ENCODE data around the gene SMIM12. TPM values are rescaled to one million over a fixed set of nuclear protein-coding genes. Genes with fewer than 3 reads are reported as not detected.
A peak's percentile ranks its signal among the peaks of the same experiment; 100 is the strongest.

Gene SMIM12
- total RNA-seq, 1 donor from 2014 or later, result 23.2 TPM

DNA sequence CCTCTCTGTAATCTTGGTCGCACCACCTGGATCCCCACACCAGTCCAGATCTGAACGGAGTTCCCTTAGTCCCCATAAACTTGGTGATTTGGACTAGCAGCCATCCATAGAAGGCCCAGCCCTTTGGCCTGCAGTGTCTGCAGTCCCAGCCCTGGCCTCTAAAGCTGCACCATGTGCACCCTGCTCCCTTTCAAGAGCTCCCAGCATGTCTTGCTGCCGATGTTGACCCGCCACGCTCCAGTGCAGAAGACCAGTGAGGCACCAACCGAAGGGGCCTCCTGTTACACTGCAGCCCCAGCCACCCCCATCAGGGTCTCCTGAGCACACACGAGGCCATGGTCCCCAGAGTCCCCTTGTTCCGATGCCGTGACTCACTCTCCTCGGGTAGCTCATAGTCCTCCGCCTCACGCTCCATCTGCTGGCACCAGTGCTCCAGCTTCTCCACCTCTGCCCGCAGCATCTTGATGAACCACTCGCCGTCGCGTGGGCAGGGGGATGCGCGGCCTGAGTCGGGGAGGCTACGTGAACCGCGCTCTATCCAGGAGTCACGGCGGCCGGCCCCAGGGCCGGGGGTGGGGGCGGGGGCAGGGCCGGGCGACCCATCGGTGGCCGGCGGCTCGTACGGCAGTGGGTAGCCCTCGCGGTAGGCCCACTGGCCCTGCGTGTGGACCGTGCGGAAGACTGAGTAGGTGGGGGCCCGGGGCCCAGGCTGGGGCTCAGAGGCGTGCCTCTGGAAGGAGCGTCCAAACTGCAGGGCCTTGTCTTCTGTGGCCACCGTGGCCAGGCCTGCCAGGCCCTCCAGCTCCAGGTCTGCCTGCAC is 8.9 kb upstream of the SMIM12 start:
- Histone ChIP-seq H3K36me3 (no peaks in the 10 kb centered on the region), H3K27ac (no peak overlapping the region), H3K4me3 (no peak overlapping the region), H3K4me1 (peaks cover 3 to 8% of the 10 kb centered on the region in 2 donors), H3K27me3 (no peaks in the 10 kb centered on the region), H3K9me3 (no peaks in the 10 kb centered on the region)
- DNase-seq (ENCODE audit: low spot score in 2 of 2), result no peak
- intact Hi-C loops (cut with DNase I), result no loop called here
- TF ChIP-seq, protein P1, sequence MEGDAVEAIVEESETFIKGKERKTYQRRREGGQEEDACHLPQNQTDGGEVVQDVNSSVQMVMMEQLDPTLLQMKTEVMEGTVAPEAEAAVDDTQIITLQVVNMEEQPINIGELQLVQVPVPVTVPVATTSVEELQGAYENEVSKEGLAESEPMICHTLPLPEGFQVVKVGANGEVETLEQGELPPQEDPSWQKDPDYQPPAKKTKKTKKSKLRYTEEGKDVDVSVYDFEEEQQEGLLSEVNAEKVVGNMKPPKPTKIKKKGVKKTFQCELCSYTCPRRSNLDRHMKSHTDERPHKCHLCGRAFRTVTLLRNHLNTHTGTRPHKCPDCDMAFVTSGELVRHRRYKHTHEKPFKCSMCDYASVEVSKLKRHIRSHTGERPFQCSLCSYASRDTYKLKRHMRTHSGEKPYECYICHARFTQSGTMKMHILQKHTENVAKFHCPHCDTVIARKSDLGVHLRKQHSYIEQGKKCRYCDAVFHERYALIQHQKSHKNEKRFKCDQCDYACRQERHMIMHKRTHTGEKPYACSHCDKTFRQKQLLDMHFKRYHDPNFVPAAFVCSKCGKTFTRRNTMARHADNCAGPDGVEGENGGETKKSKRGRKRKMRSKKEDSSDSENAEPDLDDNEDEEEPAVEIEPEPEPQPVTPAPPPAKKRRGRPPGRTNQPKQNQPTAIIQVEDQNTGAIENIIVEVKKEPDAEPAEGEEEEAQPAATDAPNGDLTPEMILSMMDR (IDR thresholded peaks at IDR 0.05), result no peak

DNA sequence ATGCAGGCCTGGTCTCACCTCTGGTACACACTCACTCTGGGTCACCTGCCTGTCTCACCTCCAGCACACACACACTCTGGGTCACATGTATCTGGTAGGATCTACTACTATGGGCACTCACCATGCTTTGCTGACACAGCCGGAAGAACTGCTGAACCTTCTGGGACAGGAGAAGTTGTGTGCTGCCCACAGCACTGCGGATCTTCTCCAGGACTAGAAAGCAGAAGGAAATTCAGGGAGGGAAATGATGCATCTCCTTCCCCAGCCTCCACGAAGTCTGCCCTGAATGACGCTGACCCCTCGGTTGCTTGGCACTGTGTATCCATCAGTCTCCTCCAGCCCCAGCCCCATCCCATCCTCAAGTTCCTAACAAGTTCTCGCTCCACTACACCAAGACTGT is 7.9 kb upstream of the SMIM12 start:
- DNase-seq (ENCODE audit: low spot score in 2 of 2), result no peak
- intact Hi-C loops (cut with DNase I), result no loop called here
- Histone ChIP-seq H3K27ac (no peak overlapping the region), H3K4me1 (peaks cover 3 to 8% of the 10 kb centered on the region in 2 donors), H3K4me3 (no peak overlapping the region), H3K36me3 (no peaks in the 10 kb centered on the region), H3K9me3 (no peaks in the 10 kb centered on the region), H3K27me3 (no peaks in the 10 kb centered on the region)
- TF ChIP-seq, protein P1 (IDR thresholded peaks at IDR 0.05), result no peak

DNA sequence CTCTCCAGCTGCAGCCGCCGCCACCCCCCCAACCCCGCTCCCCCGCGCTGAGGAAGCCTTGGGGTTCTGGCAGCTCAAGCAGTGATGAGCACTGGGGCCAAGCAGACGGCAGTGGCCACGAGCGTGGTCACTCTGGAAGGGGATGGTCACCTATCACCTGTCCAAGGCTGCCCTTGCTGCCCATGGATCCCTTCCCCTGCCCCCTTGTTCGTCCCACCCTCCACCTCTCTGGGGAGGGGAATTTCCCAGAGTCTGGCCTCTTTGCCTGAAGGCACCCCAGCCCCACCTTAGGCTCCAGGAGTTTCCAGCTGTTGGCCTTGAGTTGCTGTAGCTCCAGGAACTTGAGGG is 7.2 kb upstream of the SMIM12 start:
- no peaks in the 10 kb centered on the region for H3K36me3 ChIP-seq
- H3K9me3 ChIP-seq, result no peaks in the 10 kb centered on the region
- H3K27me3 ChIP-seq, result no peaks in the 10 kb centered on the region
- H3K27ac ChIP-seq, result peak overlapping the region; percentile 54 to 74
- peaks cover 3 to 8% of the 10 kb centered on the region in 2 donors for H3K4me1 ChIP-seq
- no peak for DNase-seq (ENCODE audit: low spot score in 2 of 2)
- peak overlapping the region; percentile 71 to 76 for H3K4me3 ChIP-seq
- TF ChIP-seq, protein P1 (IDR thresholded peaks at IDR 0.05), result no peak
- intact Hi-C loops (cut with DNase I), result loop anchor here (1.0 kb wide), 1 partner anchor 80 kb away; no protein-coding TSS in a partner anchor

DNA sequence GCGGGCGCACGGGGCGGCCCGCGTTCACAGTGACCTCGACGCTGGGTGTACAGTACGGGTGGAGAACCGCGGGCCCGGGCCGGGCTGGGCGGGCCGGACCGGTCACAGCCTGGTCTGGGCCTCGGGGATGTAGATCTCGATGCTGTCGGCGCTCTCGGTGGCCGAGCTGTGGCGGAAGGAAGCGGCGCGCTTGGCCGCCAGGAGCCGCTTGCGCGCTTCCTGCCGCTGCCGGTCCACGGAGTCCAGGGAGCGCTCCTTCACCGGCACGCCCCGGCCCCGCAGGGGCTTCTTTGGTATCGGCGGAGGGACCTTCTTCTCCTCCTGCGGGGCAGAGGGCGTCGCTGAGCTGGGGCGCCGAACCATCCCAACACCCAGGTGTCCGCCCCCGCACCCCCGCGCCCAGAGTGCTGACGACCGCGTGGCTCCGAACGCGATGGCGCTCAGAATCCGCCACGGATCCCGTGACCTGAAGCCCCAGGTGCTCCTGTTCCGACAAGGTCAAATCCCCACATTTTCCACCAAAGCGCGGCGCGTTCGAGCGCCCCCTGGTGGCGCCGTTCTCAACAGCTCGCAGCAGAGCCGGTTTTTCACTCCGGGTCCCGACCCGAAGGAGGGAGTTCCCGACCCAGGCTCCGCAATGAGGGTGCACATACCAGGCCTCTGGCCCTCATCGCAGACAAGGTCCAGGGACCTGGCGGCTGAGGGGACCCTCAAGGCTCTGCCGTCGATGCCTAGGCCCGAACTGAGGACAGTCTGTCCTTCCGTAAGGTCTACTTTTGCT is 6.6 kb upstream of the SMIM12 start:
- DNase-seq (ENCODE audit: low spot score in 2 of 2), result peak; percentile 25 to 91
- intact Hi-C loops (cut with DNase I), result loop anchor here (1.0 kb wide), 1 partner anchor 80 kb away; no protein-coding TSS in a partner anchor
- no peaks in the 10 kb centered on the region for H3K9me3 ChIP-seq

DNA sequence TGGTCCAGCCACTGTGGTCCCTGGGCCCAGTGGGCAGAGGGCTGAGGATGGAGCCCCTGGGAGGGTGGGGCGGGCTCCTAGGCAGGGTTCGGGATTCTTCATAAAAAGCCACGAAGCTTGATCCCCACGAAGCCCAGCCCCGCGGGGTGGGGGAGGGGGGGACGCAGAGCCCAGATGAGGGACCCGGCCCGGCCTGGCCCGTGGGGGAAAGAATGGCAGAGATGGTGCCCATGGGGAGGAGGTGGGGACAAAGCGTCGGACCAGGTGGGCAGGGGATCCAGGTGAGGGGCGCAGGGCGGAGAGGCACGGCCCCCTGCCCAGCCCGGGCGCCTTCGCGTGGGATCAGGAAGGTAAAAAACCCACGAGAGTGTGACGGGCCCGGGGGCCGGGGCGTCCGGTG is 6.0 kb upstream of the SMIM12 start:
- intact Hi-C loops (cut with DNase I), result no loop called here
- Histone ChIP-seq H3K4me1 (peaks cover 3 to 8% of the 10 kb centered on the region in 2 donors), H3K27ac (peak overlapping the region; percentile 54 to 74), H3K4me3 (peak overlapping the region; percentile 71 to 76), H3K9me3 (no peaks in the 10 kb centered on the region), H3K36me3 (no peaks in the 10 kb centered on the region), H3K27me3 (no peaks in the 10 kb centered on the region)
- DNase-seq (ENCODE audit: low spot score in 2 of 2), result no peak
- TF ChIP-seq, protein P1 (IDR thresholded peaks at IDR 0.05), result no peak

More for the DNA sequence above, 6.6 kb upstream of the SMIM12 start:
- TF ChIP-seq, protein P1 (IDR thresholded peaks at IDR 0.05), result peak; percentile 94 to 96 (median 96)
- Histone ChIP-seq H3K4me3 (peak overlapping the region; percentile 71 to 76), H3K27ac (peak overlapping the region; percentile 54 to 74), H3K4me1 (peaks cover 3 to 8% of the 10 kb centered on the region in 2 donors), H3K36me3 (no peaks in the 10 kb centered on the region), H3K27me3 (no peaks in the 10 kb centered on the region)

Measured in ascending aorta (tissue), 2 donors.